NOMO-1 treated with DMSO at 0.1 percent for 48 hours (cell line): ENCODE data around the gene GCNT2.
A peak's percentile ranks its signal among the peaks of the same experiment; 100 is the strongest.
"Not testable (repeated sequence)": the region's sequence is repeated elsewhere in the genome, so short reads cannot be mapped to it uniquely, and the experiment has no call there.

Experiments used
- DNase-seq: peaks from one replicate; lab custom pipeline; 2025; ENCODE audit not compliant: unreplicated experiment; lab: John Stamatoyannopoulos, UW

The GCNT2 gene

DNA sequence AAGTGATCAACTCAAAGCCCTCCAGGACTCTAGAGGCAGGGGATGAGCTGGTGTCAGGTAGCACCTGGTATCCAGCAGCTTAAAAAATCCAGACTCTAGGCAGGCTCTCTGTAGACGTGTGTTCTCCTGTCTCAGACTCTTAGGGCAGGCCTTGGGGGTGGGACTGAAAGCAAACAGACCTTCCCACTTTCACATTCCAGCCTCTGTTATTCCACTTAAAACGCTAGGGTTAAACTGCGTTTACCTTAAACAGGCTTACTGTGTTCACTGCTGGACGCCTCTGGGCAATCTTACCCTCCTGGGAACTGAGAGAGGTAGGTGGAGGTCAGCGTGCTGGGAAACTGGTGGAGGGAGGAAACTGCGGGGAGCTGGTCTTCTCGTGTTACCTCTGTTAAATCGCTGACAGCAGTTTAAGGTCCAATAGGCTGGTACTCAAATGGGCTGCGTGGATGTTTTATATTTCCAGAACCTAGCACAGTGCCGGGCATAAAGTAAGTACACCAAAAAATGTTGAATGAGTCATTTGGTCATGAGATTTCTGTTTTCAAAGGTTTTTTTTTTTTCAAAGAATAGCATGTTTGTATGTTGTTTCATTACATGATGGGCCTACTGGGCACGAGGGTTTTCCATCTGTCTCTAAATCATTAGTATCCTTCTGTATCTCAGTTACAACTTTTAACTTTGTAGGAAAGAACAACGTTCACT is at the start of gene GCNT2:
Gene GCNT2, plus strand, starts transcription at position 248 of the 705 bp plus-strand sequence. CDS start 7,561 bp downstream, outside the sequence.
- DNase-seq = no peak

DNA sequence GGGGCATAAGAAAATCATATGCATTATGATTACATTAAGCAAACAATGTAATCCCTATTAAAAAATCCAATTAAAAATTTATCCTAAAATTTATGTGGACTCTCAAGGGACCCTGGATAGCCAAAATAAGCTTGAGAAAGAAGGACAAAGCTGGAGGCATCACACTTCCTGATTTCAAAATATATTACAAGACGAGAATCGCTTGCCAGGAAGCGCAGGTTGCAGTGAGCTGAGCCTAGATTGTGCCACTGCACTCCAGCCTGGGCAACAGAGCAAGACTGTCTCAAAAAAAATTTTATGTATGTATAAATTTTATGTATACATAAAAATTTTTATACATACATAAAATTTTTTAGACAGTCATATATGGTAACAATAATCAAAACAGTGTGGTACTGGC is 48.5 kb upstream of the GCNT2 start:
- no peak for DNase-seq

DNA sequence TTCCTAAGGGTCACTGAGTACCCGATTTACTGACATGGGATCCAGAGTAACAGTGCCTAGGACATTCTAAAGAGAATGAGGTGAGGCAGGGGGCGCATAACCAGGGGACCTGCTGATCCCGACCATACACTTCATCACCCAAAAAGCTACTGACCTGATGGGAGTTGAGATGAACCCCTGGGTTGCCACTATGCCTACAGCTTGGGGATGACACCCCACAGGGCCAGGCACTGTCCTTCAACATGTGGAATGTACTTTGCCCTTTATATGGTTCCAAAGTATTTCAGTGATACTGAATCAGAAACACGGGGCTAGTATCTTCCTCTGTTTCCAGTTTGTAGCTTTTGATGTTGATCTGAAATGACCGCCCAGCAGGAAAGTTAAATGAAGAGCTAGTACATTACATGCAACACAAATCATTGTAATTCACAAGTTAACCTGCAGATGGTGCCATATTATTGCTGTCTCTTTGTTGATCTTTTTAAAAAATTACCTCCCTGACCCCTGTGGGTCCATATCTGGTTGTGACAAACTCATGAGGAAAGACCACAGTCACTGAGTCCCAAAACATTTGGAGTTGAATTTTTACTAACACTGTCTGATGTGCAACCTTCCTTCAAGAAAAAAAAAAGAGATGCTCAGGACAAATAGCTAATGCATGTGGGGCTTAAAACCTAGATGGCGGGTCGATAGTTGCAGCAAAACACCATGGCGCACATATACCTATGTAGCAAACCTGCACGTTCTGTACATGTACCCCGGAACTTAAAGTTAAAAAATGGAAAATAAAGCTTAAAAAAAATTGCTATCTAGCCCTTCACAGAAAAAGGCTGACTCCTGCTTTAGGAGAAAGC is 42.7 kb upstream of the GCNT2 start:
- DNase-seq = peak; percentile 32

DNA sequence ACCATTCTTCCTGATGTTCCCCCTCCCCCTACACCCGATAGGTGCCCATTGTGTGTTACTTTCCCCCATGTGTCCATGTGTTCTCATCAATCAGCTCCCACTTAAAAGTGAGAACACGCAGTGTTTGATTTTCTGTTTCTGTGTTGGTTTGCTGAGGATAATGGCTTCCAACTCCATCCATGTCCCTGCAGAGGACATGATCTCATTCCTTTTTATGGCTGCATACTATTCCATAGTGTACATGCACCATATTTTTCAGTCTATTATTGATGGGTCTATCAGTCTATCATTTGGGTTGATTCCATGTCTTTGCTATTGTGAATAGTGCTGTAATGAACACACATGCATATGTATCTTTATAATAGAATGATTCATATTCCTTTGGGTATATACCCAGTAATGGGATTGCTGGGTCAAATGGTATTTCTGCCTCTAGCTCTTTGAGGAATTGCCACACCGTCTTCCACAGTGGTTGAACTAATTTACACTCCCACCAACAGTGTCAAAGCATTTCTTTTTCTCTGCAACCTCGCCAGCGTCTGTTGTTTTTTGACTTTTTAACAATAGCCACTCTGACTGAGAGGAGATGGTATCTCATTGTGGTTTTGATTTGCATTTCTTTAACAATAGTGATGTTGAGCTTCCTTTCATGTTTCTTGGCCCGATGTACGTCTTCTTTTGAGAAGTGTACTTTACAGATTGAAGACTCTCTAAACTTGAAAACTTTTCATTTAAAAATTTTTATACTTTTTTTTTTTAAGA is 41.0 kb upstream of the GCNT2 start:
- no peak for DNase-seq

DNA sequence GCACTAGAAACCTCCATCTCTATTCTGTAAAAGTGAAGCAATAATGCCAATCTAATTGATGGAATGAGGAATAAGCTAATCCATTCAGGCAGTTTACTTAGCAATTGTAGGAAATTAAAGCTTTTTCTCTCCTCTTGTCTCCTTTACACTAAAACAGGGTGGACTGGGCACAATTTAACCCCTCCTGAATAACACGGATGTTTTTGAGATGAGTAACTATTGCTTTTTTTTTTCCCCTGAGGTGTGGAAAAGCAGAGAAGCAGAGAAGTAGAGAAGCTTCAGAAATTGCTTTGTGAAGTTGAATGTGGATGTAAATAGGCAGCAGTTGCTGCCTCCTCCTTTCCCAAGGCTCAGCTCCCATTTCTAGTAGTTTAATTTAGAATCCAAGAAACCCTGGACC is 40.0 kb upstream of the GCNT2 start:
- no peak for DNase-seq

DNA sequence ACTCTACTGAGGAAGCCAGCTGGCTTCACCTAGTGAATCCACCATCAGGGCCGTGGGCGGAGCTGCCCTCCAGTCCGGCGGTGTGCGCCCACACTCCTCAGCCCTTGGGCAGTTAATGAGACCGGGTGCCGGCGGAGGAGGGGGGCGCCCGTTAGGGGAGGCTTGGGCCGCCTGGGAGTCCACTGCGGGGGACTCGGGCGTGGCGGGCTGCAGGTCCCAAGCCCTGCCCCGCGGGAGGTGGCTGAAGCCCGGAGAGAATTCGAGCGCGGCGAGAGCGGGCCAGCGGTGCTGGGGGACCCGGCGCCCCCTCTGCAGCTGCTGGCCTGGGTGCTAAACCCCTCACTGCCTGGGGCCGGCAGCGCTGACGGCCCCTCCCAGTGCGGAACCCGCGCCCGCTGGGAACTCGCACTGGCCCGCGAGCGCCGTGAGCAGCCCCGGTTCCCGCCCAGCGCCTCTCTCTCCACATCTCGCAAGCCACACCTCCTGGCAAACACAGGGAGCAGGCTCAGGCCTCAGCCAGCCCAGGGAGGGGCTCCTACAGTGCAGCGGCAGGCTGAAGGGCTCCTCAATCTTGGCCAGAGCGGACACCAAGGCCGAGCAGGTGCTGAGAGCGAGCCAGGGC is 38.4 kb upstream of the GCNT2 start:
- DNase-seq = no peak

DNA sequence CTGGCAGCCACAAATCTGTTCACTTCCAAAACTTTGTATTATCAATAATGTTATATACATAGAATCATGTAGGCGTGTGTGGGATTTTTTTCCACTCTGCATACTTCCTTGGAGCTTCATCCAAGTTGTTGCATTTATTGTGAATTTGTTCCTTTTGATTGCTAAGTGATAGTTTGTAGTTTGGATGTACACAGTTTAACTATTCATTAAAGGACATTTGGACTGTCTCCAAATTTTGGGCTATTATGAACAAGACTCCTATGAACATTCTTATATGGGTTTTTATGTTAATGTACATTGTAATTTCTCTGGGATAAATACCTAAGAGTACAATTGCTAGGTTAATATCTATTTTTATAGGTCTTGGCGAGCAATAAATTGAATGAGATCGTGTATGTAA is 36.2 kb upstream of the GCNT2 start:
- DNase-seq = no peak

DNA sequence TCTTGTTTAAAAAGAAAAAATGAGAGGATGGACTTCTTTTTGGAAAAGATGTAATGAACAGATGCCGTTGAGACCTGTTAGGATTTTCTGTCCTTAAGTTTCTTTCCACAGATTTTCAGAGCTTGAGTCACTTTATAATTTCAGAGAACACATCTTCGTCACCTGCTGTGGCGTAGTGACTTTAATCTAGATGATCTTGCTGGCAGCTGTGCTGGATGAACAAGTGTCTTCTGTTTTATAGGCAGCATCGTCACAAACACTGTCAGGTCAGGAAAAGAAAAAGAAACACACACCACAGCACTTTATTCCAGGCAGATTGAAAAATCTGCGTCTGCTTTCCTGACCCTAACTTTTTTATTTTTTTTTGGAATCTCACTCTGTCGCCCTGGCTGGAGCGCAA is 35.7 kb upstream of the GCNT2 start:
- DNase-seq = no peak

DNA sequence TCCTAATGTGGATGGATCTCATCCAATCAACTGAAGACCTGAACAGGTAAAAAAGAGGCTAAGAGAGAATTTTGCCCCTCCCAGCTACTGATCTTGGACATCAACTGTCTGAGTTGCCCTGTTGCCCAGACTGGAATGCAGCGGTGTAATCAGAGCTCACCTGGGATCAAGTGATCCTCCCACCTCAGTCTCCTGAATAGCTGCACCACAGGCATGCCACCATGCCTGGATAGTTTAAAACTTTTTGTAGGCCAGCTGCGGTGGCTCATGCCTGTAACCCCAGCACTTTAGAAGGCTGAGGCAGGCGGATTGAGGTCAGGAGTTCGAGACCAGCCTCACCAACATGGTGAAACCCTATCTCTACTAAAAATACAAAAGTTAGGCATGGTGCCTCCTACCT is 34.9 kb upstream of the GCNT2 start:
- DNase-seq = no peak

DNA sequence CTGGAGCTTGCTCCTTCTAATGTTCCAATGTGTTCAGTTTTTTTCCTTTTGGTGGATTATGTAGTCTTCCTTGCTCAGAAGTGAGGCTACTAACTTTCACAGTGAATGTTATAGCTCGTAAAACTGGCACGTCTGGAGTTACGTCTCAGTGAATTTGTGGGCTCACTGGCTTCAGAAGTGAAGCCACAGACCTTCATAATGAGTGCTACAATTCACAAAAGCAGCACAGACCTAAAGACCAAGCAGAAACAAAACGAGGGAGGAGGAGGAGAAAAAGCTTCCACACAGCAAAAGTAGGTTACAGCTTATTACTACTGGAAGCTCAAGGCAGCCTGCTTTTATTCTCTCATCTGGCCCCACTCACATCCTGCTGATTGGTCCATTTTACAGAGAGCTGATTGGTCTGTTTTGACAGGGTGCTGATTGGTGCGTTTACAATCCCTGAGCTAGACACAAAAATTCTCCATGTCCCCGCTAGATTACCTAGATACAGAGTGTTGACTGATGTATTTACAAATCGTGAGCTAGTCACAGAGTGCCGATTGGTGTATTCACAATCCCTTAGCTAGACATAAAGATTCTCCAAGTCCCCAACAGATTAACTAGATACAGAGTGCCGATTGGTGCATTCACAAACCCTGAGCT is 34.1 kb upstream of the GCNT2 start:
- DNase-seq = not testable (repeated sequence)

DNA sequence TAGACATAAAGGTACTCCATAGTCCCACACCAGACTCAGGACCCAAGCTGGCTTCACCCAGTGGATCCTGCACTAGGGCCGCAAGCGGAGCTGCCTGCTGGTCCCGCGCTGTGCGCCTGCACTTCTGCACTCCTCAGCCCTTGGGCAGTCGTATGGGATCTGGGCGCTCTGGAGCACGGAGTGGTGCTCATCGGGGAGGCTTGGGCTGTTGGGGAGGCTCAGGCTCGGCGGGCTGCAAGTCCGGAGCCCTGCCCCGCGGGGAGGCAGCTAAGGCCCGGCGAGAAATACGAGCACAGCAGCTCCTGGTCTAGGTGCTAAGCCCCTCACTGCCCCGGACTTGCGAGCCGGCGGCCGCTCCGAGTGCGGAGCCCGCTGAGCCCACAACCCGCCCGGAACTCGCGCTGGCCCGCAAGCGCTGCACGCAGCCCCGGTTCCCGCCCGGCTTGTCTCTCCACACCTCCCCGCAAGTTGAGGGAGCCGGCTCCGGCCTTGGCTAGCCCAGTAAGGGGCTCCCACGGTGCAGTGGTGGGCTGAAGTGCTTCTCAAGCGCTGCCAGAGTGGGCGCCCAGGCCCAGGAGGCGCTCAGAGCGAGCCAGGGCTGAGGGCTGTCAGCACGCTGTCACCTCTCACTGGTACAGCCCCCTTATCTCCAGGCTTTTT is 33.4 kb upstream of the GCNT2 start:
- DNase-seq = no peak

DNA sequence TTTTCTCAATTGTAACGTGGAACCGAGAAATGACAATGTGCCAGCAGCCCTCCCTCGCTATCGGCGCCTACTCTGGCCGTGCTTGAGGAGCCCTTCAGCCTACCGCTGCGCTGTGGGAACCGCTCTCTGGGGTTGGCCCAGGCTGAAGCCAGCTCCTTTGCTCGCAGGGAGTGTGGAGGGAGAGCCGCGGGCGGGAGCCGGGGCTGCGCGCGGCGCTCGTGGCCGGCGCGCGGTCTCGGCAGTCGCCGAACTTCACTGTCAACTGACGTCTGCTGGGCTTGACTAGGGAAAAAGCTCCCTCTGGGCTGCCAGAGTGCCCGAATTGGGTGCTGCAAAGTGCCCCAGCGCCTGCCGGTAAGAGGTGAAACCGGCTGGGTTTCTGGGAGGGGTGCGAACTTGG is 29.7 kb upstream of the GCNT2 start:
- no peak for DNase-seq

DNA sequence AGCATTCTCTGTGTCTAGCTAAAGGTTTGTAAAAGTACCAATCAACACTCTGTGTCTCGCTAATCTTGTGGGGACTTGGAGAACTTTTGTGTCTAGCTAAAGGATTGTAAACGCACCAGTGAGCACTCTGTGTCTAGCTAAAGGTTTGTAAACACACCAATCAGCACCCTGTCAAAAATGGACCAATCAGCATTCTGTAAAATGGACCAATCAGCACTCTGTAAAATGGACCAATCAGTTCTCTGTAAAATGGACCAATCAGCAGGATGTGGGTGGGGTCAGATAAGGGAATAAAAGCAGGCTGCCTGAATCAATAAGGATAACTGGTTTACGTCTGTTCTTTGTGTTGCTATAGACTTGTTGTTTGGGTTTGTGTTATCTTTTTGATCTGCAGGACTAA is 29.2 kb upstream of the GCNT2 start:
- not testable (repeated sequence) for DNase-seq

DNA sequence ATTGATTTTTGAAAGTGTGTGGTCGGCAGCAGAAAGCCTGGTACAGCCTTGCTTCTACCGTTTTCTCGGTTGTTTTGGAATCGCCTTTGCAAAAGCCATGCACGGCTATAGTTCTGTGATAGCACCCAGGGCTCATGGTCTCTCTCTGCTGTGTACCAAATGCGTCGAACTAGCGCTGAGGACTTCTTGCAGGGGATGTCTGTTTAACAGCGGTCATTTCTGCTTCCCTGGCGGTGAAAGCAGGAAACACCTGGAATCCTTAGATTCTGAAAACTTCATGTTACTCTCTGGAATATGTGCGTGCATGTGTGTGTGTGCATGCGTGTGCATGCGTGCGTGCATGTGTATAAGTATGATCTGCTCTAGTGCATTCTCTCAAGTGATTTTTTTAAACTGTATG is 26.1 kb upstream of the GCNT2 start:
- DNase-seq = no peak

DNA sequence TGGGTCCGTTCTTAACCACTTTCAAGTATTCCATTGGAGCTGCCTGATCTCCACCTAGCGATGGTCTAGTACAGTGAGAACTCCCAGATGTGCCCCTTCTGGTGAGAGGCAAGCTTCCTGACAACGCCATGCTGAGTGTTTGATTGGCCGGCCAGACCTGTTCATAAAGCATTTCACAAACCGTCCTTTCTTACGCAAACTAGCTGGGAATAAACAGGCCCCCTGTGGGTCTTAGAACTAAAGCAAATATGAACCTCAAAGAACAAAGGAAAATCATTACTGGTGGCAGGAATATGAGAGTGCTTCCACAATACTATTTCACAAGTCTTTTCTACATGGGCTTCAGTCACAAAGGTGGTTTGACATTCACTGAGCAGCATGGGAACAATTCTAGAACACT is 15.6 kb upstream of the GCNT2 start:
- no peak for DNase-seq

DNA sequence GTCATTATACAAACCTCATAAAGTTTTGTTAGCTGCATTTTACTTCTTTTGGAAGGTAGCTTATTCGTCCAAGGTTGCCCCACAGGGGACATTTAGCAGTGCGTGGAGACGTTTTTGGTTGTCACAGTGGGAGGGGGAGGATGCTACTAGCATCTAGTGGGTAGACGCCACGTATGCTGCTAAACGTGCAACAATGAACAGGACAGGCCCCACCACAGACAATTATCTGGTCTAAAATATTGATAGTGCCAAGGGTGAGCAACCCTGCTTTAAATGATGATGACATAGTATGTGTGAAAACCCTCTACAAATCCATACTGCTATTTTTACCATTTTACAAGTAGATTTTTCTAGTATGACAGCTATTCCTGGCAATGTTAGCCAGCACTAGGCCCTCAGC is 13.9 kb upstream of the GCNT2 start:
- no peak for DNase-seq

DNA sequence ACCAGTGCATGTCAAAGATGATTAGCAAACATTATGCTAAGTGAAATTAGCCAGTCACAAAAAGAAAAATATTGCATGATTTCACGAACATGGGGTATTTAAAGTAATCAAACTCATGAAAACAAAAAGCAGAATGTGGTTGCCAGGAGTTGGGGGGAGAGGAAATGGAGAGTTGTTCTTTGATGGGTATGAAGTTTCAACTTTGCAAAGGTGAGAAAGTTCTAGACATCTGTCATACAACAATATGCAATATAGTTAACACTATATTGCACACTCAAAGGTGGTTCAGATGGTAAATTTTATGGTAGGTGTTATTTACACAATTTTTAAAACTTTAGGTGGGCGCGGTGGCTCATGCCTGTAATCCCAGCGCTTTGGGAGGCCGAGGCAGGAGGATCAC is 13.4 kb upstream of the GCNT2 start:
- no peak for DNase-seq

DNA sequence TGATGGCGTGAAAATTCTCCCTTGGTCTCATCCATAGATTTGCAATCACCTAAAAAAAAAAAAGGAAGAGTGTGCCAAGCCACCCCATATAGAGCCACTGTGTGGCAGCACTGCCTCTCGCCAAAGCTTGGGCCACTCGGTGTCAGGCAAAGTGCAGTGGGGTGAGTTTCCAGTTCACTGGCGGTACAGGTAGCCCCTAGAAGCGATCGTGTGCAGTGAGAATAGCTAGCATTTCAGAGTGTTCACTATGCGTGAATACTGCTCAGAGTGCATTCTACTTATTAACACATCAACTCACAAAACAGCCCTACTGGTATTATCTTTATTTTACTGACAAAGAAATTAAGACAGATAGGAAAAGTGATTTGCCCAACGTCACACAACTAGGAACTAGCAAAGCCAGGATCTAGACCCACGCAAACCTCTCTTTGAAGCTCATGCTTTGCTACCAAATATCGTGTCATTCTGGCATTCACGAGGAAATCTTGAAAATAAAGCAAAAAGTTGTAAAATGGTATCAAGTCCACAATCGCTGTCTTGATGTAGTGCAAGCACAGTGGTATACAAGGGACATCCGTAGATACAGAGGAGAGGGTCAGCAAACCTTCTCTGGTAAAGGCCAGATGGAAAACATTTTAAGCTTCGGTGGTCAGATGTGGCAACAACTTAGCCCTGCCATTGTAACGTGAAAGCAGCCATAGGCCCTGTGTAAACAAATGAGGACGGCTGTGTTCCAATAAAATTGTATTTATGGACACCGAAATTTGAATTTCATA is 10.4 kb upstream of the GCNT2 start:
- peak; percentile 76 for DNase-seq

DNA sequence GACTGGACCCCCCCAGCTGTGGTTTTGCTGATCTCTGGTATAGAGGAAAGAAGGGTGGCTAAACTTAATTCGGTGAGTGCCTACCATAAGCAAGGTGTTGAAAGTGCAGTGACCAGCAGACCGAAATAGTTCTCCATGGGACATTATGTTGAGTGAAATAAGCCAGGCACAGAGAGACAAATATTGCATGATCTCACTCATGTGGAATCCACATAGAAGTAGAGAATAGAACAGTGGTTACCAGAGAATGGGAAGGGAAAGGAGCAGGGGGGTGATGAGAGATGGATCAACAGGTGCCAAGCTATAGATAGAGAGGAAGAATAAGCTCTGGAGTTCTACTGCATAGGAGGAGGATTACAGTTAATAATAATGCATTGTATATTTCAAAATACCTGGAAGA is 9.7 kb upstream of the GCNT2 start:
- DNase-seq = no peak

DNA sequence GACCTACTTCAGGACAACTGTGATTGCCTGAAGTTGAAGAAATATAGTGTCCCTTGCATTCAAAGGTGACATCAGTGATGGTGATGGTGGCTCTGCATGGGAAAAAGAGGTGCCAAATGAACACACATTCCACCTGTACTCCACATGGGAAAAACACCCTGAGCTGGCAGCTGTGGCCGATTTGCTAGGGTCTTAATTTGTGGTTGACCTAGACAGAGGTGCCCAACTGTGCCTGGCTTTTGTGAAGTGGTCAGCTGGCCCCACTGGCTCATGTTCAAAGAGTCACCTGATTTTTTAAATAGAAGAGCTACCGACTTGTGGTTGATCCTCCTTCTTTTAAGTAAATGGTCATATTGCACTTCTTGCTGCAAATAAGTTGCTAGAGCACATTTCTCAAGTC is 7.6 kb upstream of the GCNT2 start:
- no peak for DNase-seq
